Measurements from ENCODE around the gene CCND1. TPM values are rescaled to one million over a fixed set of nuclear protein-coding genes. Genes with fewer than 3 reads are reported as not detected.

The CCND1 gene
- total and polyA plus RNA-seq, 2 experiments from 2014 or later, result 20.1 to 36.5 TPM

- no peak overlapping the region for H3K4me3 ChIP-seq
- DNase-seq (ENCODE audit: low read depth in 1 of 2, low spot score in 1 of 2), result no peak
- peaks cover 4% of the 10 kb centered on the region for H3K36me3 ChIP-seq
- TF ChIP-seq CTCF (IDR thresholded peaks at IDR 0.05; ENCODE audit: low read depth, low read length), result no peak
- H3K4me1 ChIP-seq (ENCODE audit: low read depth), result peaks cover 1% of the 10 kb centered on the region
- no peaks in the 10 kb centered on the region for H3K9me3 ChIP-seq (ENCODE audit: low read depth)
- no peak overlapping the region for H3K27ac ChIP-seq
- no peaks in the 10 kb centered on the region for H3K27me3 ChIP-seq
Measured at GRCh38 chr11:69649576-69649900, 8.6 kb downstream of the CCND1 start.

- no peak for DNase-seq (ENCODE audit: low read depth in 1 of 2, low spot score in 1 of 2)
- no peak for TF ChIP-seq CTCF (IDR thresholded peaks at IDR 0.05; ENCODE audit: low read depth, low read length)
- H3K4me1 ChIP-seq (ENCODE audit: low read depth), result no peaks in the 10 kb centered on the region
Measured at GRCh38 chr11:69650081-69650831, 9.3 kb downstream of the CCND1 start.

GRCh38 chr11:69650832-69651344, 9.9 kb downstream of the CCND1 start:
- no peak for TF ChIP-seq CTCF (IDR thresholded peaks at IDR 0.05; ENCODE audit: low read depth, low read length)
- H3K4me3 ChIP-seq, result no peak overlapping the region
- peaks cover 4% of the 10 kb centered on the region for H3K36me3 ChIP-seq
- no peak for DNase-seq (ENCODE audit: low read depth in 1 of 2, low spot score in 1 of 2)
- H3K27me3 ChIP-seq, result no peaks in the 10 kb centered on the region
- H3K4me1 ChIP-seq (ENCODE audit: low read depth), result no peaks in the 10 kb centered on the region
- H3K9me3 ChIP-seq (ENCODE audit: low read depth), result no peaks in the 10 kb centered on the region
- H3K27ac ChIP-seq, result no peak overlapping the region

More at GRCh38 chr11:69650081-69650831, 9.3 kb downstream of the CCND1 start:
- no peaks in the 10 kb centered on the region for H3K27me3 ChIP-seq
- no peak overlapping the region for H3K27ac ChIP-seq
- no peak overlapping the region for H3K4me3 ChIP-seq
- peaks cover 4% of the 10 kb centered on the region for H3K36me3 ChIP-seq
- H3K9me3 ChIP-seq (ENCODE audit: low read depth), result no peaks in the 10 kb centered on the region

- no peak for DNase-seq (ENCODE audit: low read depth in 1 of 2, low spot score in 1 of 2)
- TF ChIP-seq CTCF (IDR thresholded peaks at IDR 0.05; ENCODE audit: low read depth, low read length), result no peak
- Histone ChIP-seq H3K36me3 (peaks cover 4% of the 10 kb centered on the region), H3K4me3 (no peak overlapping the region), H3K9me3 (ENCODE audit: low read depth) (no peaks in the 10 kb centered on the region), H3K4me1 (ENCODE audit: low read depth) (no peaks in the 10 kb centered on the region), H3K27me3 (no peaks in the 10 kb centered on the region), H3K27ac (no peak overlapping the region)
Measured at GRCh38 chr11:69651834-69652620, 11.1 kb downstream of the CCND1 start.

- Histone ChIP-seq H3K9me3 (ENCODE audit: low read depth) (no peaks in the 10 kb centered on the region), H3K27ac (no peak overlapping the region), H3K36me3 (peaks cover 4% of the 10 kb centered on the region), H3K4me3 (no peak overlapping the region), H3K27me3 (no peaks in the 10 kb centered on the region), H3K4me1 (ENCODE audit: low read depth) (peaks cover 5% of the 10 kb centered on the region)
- DNase-seq (ENCODE audit: low read depth in 1 of 2, low spot score in 1 of 2), result no peak
- no peak for TF ChIP-seq CTCF (IDR thresholded peaks at IDR 0.05; ENCODE audit: low read depth, low read length)
Measured at GRCh38 chr11:69652999-69653398, 12.0 kb downstream of the CCND1 start.

Measured in cardiac muscle cell (in vitro differentiated cells and primary cell).